GM19468 (cell line): ENCODE measurements around the gene NDUFAF8.
A peak's percentile ranks its signal among the peaks of the same experiment; 100 is the strongest.

ENCODE experiments used
- ATAC-seq: cut with Tn5 transposase; IDR thresholded peaks from one replicate; pipeline ENCODE4 v1.9.1; 2021; ENCODE audit warnings: mild to moderate bottlenecking, moderate library complexity, moderate number of reproducible peaks; ENCODE audit not compliant: unreplicated experiment; ENCODE audit errors: extremely low read depth

NDUFAF8 gene

GRCh38 chr17:81238815-81239713 lies at the start of gene NDUFAF8, which contains the start of gene TEPSIN:
NDUFAF8 (plus strand) TSS chr17:81239318; CDS start chr17:81239364, 46 bp downstream.
TEPSIN (minus strand) TSS chr17:81239055; CDS start chr17:81239033, 22 bp downstream.
- ATAC-seq = peak; percentile 90

GRCh38 chr17:81189670-81190530 lies 49.2 kb upstream of the NDUFAF8 start:
- no peak for ATAC-seq

- ATAC-seq = no peak
Measured at GRCh38 chr17:81190591-81190990, 48.5 kb upstream of the NDUFAF8 start.

DNA sequence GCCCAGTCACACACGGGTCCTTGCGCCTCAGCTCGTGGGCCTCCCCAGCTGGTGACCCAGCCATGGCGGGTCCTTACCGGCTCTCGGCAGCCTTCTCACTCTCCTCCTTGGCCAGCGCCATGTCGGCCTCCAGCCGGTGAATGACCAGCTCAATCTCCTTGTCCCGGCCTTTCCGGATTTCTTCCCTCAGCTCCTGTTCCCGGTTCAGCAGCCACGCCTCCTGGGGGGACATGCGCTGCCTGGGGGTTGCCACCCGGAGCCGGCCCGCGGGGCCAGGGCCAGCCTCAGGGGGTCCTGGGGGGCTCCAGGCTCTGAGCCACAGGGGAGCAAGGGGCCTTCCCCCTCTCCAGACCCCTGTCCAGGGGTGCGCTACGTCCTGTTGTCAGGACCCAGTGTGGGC lies 48.0 kb upstream of the NDUFAF8 start:
- no peak for ATAC-seq

DNA sequence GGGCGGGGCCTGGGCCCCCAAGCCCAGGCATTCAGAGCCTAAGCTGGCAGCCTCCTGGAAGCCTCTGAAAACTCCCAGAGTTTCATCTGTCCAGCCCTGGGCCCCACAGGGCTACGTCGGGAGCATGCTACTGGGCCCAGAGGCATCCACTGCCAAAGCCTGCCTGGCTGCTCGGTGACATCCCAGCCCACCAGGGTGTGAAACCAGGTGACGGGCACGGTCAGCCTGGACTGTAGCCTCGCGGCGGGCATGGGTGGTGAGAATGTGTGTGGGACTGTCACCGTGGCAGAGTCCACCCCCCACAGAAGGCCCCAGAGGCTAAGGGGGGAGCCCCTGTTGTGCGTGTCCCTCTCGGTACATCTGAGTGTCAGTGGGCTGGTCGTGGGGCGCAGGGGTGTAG lies 47.5 kb upstream of the NDUFAF8 start:
- ATAC-seq = no peak

- ATAC-seq = no peak
Measured at GRCh38 chr17:81192386-81193050, 46.6 kb upstream of the NDUFAF8 start.

DNA sequence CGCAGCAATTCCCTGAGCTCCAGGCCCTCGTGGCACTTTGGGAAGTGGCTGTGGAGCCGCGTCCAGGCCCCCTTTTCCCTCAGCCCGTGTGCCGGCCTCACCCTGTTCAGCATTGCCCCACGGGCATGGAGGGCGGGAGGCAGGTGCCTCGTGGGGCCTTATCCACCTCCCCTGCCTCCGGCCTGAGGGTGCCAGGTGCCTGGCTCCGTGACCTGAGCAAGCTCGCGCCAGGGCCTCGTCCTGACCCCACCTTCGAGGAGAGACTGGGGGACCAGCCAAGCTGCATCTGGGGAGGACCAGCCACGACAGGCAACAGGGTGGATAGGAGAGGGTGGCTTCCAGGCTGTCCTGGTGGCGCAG lies 46.1 kb upstream of the NDUFAF8 start:
- no peak for ATAC-seq

DNA sequence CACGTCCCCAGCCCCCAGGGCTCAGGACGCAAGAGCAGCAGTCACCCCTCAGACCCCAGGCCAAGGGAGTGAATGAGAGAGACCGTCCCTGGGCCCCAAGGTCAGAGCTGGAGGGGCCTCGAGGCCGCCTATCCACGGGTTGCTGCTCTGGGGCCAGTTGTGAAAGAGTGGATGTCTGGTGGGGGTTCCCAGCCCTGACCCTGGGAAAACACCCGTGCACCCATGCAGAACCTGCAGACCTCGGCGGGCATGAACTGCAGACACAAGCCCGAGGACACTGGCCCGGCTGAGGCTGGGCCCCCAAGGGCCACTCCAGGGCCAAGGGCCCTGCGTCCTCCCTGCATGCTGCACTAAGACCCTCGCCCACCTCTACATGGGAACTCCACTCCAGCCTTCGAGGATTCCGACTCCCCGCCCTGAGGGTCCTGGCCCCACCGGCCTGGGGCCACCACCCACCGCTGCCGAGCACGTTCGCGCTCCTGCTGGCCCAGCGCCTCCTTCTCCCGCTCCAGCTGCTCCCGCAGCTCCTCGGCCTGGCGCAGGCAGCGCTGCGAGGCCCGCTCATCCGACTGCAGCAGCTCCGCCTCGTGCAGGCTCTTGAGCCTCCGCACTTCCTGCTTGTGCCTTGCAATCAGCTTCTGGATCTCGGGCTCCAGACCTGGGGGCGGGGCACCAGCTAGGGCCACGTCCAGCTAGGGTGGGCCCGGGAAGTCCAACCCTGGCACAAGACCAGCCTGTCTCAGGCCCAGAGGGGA lies 45.5 kb upstream of the NDUFAF8 start:
- no peak for ATAC-seq

GRCh38 chr17:81194225-81194760 lies 44.8 kb upstream of the NDUFAF8 start:
- no peak for ATAC-seq

GRCh38 chr17:81194941-81195901 lies 43.9 kb upstream of the NDUFAF8 start:
- no peak for ATAC-seq

- no peak for ATAC-seq
Measured at GRCh38 chr17:81195941-81196495, 43.1 kb upstream of the NDUFAF8 start.

DNA sequence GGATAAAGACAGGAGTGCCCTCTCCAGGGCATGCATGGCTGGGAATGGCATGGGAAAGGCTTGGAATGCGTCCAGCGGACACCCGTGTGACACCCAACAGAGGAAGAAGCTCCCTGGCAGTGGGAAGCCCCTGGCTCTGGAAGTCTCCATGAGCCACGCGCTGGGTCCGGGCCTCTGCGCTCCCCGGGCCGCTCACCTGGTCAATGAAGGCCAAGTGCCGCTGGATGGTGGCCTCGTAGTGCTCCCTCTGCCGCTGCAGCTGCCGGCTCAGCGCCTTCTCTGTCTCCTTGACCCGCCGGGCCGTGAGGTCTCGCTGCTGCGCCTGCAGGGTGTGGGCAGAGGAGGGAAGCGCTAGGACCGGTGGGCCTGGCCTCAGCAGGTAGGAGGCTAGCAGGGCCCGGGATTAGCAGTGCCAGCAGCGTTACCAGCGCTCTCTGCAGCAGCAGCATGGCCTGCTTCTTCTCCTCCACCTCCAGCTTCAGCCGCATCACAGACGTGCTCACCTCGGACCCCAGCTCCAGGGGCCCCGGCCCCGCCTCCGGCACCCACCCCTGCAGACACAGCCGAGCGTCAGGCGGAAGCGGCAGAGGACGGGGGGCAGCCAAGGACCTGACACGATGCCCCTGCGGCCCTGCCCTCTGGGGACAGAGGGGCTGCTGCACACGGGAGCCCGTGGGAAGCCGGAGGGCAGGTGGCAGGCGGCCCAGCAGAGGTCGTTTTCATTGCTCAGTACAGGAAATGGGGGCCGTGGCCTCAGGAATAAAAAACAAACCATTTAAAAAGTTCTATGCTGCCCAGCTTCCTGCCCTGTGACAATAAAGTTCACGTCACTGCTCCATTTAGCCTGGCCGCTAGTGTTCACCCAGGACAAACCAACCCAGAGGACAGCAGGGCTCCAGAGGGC lies 42.4 kb upstream of the NDUFAF8 start:
- ATAC-seq = no peak

GRCh38 chr17:81197409-81197795 lies 41.7 kb upstream of the NDUFAF8 start:
- ATAC-seq = no peak

- ATAC-seq = no peak
Measured at GRCh38 chr17:81197831-81198490, 41.2 kb upstream of the NDUFAF8 start.

DNA sequence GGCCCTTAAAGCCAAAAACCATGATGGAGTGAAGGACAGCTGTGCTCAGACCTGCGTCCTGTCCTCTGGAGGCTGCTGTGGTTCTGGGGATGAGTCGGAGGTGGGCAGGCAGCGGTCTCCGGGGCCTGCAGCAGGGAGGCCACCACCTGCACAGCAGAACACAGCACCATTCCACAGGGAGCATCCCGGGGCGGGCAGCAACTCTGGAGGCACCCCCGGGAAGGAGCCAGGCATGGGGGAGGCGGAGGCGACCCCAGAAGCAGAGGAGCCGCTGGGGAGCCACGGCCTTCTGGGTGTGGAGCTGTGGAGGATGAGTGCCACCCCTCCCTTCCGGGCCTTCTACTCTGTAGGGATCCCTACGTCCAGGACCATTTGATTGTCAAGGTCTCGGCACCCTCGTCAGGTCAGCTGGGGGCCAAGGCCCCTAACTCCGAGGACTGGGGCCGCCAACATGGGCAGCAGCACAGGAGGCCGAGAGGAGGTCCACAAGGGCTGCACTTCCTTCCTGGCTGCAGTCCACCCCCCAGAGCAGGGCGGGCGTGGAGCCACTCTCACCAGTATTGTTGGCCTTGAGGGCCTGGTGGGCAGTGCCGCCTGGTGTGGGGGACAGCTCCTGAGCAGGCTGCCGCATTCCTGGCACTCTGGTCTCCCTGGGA lies 40.2 kb upstream of the NDUFAF8 start:
- ATAC-seq = no peak

- no peak for ATAC-seq
Measured at GRCh38 chr17:81199482-81199830, 39.7 kb upstream of the NDUFAF8 start.
